Astrocyte (in vitro differentiated cells and primary cell): ENCODE measurements around the gene METTL26.

Source experiments
- EZH2 ChIP-seq: IDR thresholded peaks from 2 replicates; pipeline ENCODE4 v1.6.1; 2012; ENCODE audit warnings: mild to moderate bottlenecking, low read length, inconsistent platforms; ENCODE audit not compliant: insufficient read depth
- TF ChIP-seq, protein P1 (sequence below): IDR thresholded peaks from 2 replicates; pipeline ENCODE4 v1.5.1; 2011; ENCODE audit warnings: low read depth, mild to moderate bottlenecking, inconsistent platforms, low read length, moderate library complexity; ENCODE audit not compliant: insufficient read depth

GRCh38 chr16:640614-641013, 4.5 kb upstream of the METTL26 start:
- TF ChIP-seq, protein P1, sequence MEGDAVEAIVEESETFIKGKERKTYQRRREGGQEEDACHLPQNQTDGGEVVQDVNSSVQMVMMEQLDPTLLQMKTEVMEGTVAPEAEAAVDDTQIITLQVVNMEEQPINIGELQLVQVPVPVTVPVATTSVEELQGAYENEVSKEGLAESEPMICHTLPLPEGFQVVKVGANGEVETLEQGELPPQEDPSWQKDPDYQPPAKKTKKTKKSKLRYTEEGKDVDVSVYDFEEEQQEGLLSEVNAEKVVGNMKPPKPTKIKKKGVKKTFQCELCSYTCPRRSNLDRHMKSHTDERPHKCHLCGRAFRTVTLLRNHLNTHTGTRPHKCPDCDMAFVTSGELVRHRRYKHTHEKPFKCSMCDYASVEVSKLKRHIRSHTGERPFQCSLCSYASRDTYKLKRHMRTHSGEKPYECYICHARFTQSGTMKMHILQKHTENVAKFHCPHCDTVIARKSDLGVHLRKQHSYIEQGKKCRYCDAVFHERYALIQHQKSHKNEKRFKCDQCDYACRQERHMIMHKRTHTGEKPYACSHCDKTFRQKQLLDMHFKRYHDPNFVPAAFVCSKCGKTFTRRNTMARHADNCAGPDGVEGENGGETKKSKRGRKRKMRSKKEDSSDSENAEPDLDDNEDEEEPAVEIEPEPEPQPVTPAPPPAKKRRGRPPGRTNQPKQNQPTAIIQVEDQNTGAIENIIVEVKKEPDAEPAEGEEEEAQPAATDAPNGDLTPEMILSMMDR = no peak
- TF ChIP-seq EZH2 = no peak
